T-helper 1 cell (primary cell): ENCODE results near the gene GPD1.
"Not testable (repeated sequence)": the region's sequence is repeated elsewhere in the genome, so short reads cannot be mapped to it uniquely, and the experiment has no call there.

ENCODE experiments used
- DNase-seq, 5 donors: peaks; one replicate each; pipeline ENCODE4 v3.0.0-alpha.2; 2012 to 2020

GPD1 gene

DNA sequence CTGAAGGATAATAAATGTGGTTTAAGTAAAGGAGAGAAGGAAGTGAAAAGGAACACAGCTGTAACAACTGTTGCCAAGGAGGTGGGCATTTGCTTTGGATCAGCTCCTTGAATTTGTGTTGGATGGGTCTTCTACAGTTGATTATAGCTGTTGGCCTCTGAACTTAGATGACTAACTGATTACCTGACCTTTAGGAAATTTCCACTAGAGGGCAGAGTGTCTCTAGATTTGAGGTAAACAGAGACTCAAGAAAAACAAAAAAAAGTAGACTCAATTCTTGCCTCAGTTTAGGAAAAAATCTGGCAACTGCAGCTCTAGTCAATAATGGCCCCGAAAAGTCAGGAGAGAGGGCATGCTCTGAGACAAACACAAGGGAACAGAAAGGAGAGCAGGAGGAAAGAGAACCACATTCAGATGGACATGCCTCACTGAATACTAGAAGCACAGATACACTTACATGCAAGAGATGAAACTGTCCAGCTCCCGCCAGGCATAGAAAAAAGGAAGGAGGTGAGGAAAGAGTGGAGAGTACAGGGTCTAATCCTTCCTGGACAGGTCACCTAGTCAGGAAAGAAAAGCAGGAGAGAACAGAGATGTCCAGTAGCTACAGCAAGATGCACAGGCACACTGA is 28.8 kb downstream of the GPD1 start:
- no peak for DNase-seq

DNA sequence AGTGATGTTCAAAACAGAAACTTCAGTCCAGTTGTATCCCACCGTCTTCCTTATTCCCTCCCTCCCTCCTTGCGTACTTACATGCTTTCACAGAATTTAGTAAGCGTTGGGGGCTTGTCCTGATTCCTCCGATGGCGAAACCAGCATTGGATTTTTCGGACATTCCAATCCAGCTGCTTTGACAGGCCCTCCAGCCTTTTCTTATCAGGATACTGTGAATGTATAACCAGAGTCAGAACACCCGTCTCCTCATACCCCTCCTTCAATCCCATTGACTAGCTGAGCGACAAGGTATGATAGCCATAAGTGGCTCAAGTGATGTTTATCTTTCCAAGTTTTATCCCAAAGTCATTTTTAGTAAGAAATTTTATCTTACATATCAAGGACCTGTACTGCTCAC is 39.2 kb downstream of the GPD1 start:
- no peak for DNase-seq

DNA sequence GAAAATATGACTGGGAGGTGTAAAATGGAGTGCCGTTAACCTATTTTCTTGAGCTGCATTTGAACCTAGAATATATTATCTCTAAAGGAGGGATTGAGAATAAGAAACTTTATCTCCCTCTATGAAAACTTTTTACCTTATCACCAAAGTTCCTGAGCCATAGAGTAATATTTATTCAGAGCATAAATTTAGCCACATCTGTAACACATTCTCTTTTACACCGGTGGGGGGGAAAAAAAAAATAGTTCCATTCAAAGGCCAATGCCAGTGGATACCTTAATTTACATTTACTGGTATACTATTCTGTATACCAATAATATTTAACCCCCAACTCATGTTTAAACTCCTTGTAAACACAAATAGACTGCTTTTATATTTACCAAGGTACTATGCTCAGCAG is 41.6 kb downstream of the GPD1 start:
- no peak for DNase-seq

DNA sequence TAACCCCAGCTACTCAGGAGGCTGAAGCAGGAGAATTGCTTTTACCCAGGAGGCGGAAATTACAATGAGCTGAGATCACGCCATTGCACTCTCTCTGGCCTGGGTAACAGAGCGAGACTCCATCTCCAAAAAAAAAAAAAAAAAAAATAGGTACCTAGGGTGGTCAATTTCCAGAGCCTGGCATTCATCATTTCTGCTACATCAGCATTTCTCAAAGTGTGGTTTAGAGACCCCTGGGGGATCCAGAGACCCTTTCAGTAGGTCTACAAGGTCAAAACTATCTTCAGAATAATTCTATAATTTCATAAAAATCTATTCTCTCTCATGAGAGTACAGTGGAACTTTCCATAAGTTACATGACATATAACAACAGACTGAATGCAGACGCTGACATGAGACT is 43.5 kb downstream of the GPD1 start:
- DNase-seq: no peak

DNA sequence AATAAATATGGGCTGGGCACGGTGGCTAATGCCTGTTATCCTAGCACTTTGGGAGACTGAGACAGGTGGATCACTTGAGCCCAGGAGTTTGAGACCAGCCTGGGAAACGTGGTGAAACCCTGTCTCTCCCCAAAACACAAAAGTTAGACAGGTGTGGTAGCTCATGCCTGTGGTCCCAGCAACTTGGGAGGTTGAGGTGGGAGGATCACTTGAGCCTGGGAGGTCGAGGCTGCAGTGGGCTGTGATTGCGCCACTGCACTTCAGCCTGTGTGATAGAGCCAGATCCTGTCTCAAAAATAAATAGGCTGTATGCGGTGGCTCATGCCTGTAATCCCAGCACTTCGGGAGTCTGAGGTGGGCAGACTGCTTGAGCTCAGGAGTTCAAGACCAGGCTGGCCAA is 44.2 kb downstream of the GPD1 start:
- DNase-seq: not testable (repeated sequence)

DNA sequence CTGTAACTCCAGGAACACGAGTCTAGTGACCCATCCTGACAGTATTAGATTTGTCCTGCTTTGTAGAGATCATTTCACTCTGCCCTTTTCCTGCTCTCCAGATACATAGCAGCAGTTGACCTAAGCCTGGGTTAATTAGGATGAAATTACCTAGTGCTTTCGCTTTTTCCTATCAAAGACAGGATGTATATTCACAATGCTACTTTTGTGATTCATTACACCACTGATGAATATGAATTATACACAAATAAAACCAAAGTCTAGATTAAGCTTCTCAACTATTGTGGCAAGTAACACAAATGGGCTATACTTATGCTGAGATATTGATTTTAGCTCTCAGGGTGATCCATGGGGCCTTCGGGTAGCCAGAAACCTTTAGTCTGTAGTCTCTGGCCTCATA is 45.5 kb downstream of the GPD1 start:
- DNase-seq: peak in 1 of 5 donors; percentile 21

DNA sequence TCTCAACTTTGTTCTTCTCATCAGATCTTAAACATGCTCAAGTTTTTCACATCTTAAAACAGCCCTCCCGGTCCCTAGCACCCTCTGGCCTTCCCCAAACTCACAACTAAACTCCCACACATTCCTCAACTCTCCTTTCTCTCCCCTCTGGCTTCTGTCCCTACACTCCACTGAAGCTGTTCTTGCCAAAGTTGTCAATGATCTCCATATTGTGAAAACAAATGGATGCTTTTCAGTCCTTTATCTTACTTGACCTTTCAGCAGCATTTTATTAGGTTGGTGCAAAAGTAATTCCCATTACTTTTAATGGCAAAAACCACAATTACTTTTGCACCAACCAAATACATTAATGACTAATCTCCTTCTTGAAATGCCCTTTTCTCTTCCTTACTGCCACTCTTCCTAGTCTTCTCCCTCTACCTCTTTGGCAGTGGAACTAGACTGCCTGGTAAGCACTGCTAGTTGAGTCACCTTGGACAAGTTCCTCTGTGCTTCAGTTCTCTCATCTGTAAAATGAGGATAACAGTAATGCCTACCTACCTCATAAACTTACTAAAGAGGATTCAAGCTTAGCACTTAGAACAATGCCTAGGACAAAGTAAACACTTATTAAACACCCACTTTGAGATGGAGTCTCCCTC is 47.4 kb downstream of the GPD1 start:
- DNase-seq: no peak

DNA sequence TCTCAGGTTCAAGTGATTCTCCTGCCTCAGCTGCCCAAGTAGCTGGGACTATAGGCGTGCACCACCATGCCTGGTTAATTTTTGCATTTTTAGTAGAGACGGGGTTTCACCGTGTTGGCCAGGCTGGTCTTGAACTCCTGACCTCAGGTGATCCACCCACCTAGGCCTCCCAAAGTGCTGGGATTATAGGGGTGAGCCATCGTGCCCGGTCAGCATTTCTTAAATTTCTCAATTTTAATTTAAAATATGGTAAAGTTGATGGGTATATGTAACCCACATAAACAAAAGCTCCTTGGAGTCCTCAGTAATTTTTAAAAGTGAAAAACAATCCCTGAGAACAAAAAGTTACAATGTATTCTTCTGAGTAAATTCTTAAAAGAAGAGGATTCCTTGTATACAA is 51.1 kb downstream of the GPD1 start:
- not testable (repeated sequence) for DNase-seq

DNA sequence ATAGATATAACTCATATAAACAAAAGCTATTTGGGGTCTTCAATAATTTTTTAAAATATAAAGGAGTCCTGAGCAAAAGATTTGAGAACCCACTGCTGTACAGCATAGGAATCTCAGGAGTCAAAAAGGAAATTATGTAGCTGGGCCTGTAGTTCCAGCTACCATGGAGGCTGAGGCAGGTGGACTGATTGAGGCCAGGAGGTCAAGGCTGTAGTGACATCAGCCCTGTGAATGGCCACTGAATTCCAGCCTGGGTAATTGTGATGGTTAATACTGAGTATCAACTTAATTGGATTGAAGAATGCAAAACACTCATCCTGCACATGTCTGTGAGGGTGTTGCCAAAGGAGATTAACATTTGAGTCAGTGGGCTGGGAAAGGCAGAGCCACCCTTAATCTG is 52.8 kb downstream of the GPD1 start:
- DNase-seq: no peak

DNA sequence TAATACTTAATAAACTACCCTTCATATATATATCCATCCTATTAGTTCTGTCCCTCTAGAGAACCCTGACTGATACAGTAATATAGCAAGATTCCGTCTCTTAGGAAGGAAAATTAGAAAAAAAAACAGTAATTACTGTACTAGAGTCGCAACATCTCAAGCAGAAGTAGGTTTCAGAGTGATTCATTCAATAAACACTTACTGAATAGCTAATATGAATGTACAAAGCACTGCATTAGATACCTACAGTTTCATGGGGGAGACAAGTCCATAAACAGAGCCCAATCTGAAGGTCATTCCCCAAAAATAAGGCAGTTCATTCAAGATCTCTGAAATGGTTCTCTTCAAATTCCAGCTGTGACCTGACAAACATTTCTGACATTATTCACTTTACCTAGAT is 53.5 kb downstream of the GPD1 start:
- no peak for DNase-seq

DNA sequence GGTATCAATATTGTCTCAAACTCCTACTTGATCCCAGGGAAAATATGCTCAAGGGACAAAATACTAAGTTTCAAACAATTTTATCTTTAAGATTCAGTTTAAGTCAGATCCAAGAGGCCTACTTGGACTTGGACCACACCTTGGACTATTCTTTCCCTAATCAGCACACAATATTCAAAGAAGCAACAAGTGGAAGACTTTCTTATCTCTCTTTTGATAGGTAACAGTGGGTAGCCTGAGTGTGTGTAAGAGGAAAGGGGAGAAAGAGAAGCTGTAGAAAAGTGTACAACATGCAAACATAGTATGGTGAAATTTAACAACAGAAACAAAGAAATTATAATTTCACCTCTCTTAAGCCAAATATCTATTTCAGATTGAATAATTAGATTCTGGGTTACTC is 56.8 kb downstream of the GPD1 start:
- DNase-seq: no peak
